NCI-H2196 (cell line): ENCODE measurements around the gene SDK2.
"Not testable (repeated sequence)": the region's sequence is repeated elsewhere in the genome, so short reads cannot be mapped to it uniquely, and the experiment has no call there.

Source experiments
- DNase-seq: peaks from one replicate; lab custom pipeline; 2025; ENCODE audit not compliant: unreplicated experiment; lab: John Stamatoyannopoulos, UW

Gene SDK2

GRCh38 chr17:73466704-73467433 lies 177.4 kb downstream of the SDK2 start:
- no peak for DNase-seq

DNA sequence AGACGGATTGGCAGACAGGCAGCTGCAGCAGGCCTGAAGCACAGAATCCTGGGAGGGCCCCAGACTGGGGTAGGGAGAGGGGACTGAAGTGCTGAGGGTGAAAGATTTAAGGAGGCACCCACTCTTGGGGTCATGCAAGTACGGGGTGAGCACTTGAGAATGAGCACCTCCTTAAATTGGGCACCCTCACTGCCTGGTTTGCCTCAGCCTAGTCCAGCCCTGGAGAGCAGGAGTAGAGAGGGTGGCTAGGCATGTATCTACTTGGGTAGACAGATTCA lies 178.4 kb downstream of the SDK2 start:
- no peak for DNase-seq

GRCh38 chr17:73465130-73465952 lies 178.9 kb downstream of the SDK2 start:
- peak; percentile 79 for DNase-seq

DNA sequence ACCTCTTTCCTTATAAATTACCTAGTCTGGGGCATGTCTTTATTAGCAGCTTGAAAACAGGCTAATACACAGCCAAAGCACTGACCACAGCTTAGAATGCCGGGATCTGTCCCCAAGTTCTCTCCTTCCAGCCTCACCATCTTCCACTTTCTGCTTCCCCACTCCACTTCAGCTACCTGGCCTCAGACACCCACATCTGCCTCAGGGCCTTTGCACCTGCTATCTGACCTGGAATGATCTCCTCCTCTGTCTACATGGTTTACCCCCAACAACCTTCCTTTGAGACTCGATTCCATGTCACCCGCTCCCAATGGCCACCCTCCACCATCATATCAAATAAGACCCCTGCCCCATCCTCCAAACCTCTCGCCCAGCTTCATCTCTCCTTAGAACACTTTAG lies 179.8 kb downstream of the SDK2 start:
- DNase-seq: no peak

DNA sequence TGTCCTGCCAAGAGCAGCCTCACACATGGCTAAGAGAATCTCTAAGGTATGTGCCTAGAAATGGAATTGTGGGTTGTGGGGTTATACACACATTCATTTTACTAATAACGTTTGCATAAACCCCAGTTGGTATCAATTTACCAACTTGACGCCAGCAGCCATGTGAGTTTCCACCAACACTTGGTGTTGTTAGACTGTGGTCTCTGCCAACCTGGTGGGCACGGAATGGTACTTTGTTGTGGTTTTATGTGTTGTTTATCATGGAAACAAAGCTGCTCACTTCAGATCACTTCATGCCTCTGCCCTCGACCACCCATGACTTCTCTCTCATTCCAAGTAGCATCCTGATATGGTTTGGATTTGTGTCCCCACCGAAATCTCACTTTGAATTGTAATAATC lies 180.4 kb downstream of the SDK2 start:
- DNase-seq: no peak

DNA sequence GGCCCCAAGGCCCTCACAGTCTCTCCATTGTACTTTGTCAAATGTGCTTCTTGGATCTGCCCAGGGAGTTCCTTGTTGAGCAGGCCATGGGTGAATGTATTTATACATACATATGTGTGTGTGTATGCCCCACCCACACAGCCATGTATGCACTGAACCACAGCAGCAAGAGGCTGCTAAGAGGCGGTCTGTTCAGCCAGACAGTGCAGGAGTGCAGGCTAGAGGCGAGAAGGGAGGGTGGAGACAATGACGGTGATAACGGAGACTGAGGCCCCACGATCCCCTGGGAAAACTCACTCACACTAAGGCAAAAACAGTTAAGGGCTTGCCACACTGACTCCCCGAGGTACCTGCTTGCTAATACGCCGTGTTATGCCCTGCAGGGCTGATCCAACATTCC lies 181.4 kb downstream of the SDK2 start:
- DNase-seq: no peak

- DNase-seq: no peak
Observed at GRCh38 chr17:73459980-73460379, 184.3 kb downstream of the SDK2 start.

GRCh38 chr17:73455767-73456166 lies 188.5 kb downstream of the SDK2 start:
- DNase-seq: no peak

GRCh38 chr17:73455050-73455687 lies 189.1 kb downstream of the SDK2 start:
- DNase-seq: peak; percentile 80

GRCh38 chr17:73453494-73453893 lies 190.8 kb downstream of the SDK2 start:
- DNase-seq: not testable (repeated sequence)

- DNase-seq: no peak
Observed at GRCh38 chr17:73453090-73453489, 191.2 kb downstream of the SDK2 start.

DNA sequence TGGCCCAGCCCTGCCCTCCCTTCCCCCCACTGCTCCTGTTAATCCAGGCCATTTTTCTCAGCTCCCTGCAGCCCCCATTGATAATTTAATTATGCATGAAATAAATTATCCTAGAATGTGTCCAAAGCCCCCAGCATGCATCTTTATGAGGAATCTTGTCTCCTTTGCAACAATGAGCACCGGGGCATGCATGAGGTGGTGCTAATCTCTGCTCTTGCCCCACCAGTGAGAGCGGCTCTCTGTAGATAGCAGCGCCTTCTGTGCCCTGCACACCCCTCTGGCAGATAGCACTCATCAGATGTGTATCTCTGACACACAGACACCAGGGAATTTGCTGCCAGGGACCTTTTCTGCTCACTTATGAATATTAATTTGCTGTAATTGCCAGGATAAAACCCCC lies 192.2 kb downstream of the SDK2 start:
- DNase-seq: no peak

DNA sequence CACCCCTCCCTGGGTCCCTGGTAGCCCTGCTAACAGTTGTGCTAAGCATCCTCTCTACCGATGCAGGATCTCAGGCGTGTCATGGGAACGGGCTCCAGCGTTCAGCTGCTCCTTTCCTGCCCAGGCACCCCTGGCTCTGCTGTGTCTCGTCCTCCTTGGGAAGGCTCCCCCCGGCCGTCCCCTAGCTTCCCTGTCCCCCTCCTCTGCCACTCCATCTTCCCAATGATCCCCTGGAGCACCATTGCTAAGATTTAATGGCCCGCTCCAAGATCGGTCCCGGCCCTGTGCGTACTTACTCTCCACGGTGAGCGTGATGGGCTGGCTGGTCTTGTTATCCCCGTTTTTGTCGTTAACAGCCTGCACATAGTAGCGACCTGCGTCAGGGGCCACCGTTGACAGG lies 196.9 kb downstream of the SDK2 start:
- DNase-seq: no peak

DNA sequence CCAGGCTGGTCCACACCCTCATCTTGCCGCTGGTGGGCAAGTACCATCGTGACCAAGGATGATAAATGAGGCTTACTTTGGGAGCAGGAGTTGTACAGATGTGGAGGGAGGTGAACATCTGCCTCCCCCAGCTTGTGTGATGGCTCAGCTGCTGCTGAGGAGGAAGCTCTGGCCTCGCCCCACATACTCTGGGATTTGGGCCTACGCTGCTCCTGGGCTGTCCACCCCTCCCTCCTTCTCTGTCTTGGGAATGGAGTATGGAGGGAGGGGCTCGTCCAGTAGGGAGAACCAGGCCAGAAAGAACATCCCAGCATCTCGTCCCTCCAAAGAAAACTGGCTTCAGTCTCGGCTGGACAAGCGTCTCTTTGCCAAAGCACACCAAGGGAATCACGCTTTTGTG lies 197.6 kb downstream of the SDK2 start:
- DNase-seq: no peak

- DNase-seq: no peak
Observed at GRCh38 chr17:73445466-73445865, 198.8 kb downstream of the SDK2 start.

DNA sequence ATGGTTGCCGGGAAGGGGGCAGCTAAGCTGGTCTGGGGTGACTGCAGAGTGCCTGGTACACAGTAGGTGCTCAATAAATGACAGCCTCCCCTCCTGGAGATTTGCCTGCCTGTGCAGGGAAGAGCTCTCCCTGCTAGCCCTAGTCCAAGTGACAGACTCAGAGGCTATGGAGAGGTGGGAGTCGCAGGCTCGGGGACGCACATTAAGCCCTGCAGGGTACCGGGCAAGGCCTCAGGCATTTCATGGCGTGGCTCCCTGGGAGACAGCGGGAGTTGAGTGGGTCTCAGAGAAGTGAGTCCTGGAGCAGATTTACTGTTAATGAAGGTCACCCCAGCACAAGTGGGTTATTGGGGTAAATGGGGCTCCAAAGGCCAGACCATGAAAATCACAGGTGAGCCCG lies 200.2 kb downstream of the SDK2 start:
- DNase-seq: no peak

GRCh38 chr17:73439597-73439996 lies 204.6 kb downstream of the SDK2 start:
- DNase-seq: no peak

GRCh38 chr17:73437826-73438225 lies 206.4 kb downstream of the SDK2 start:
- no peak for DNase-seq

GRCh38 chr17:73436954-73437353 lies 207.3 kb downstream of the SDK2 start:
- DNase-seq: no peak

DNA sequence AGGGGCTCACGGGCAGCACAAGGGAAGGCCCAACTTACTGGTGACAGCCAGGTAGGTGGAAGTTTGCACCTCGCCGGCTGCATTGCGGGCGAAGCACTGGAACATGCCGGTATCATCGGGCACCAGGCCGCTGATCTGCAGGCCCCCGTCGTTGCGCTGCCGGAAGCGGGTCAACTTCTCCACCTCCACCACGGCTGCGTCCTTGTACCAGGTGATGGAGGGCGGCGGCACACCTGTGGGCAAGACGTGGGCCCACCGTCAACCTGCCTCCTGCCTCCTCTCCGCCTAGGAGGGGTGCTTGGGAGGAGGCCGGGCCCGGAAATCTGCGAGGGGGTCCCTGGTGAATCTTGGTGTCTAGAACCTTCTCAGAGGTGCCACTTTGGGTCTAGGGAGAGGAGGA lies 208.8 kb downstream of the SDK2 start:
- DNase-seq: no peak

DNA sequence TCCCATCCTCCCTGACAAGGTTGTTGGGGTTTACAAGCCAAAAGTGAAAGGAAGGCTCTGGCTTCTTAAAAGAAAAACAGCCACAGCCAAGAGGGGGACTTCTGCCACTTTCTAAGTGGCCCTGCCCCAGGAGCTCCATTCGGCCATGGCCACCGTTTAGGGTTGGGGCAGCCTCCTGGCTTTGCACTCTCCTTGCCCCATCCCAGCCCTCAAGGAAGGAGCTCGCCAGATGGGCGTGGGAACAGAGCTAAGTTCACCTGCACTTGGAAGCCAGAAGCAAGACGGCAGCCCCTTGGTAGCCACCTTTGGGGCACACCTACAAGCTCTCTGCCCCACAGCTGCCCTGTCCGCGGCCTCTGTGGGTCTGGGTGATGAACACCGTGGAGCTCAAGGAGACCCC lies 210.1 kb downstream of the SDK2 start:
- no peak for DNase-seq

GRCh38 chr17:73433501-73433900 lies 210.7 kb downstream of the SDK2 start:
- DNase-seq: no peak
